Small intestine (tissue), 7 donors: ENCODE results near the gene EGF. TPM values are rescaled to one million over a fixed set of nuclear protein-coding genes. Genes with fewer than 3 reads are reported as not detected.

ENCODE experiments used
- DNase-seq, 2 donors: peaks; one replicate each; pipeline versions ENCODE4 v3.0.0 to v3.0.0-alpha.2; 2013
- FAIRE-seq: peaks from 2 replicates; lab custom pipeline; 2012; peaks lifted over from hg19 to GRCh38; lab: Jason Lieb, UNC
- H3K27ac ChIP-seq, 3 donors: one replicate each; pipeline ENCODE4 v1.5.1; 2013; ENCODE audit warnings: low read length in 2 of 3, mild to moderate bottlenecking in 2 of 3, control low read depth in 1 of 3, inconsistent platforms in 1 of 3, low read depth in 1 of 3, moderate library complexity in 1 of 3
- H3K27me3 ChIP-seq, 3 donors: one replicate each; pipeline ENCODE4 v1.6.1; 2013; ENCODE audit warnings: low read length in 3 of 3, inconsistent platforms in 1 of 3; ENCODE audit not compliant: control insufficient read depth in 3 of 3, insufficient read depth in 3 of 3
- H3K36me3 ChIP-seq, 3 donors: one replicate each; pipeline ENCODE4 v1.6.1; 2013; ENCODE audit warnings: low read length in 3 of 3, inconsistent platforms in 1 of 3, low read depth in 1 of 3, mild to moderate bottlenecking in 1 of 3, moderate library complexity in 1 of 3; ENCODE audit not compliant: control insufficient read depth in 3 of 3, insufficient read depth in 2 of 3
- H3K4me1 ChIP-seq, 3 donors: one replicate each; pipeline ENCODE4 v1.6.1; 2013; ENCODE audit warnings: low read length in 2 of 3, inconsistent platforms in 1 of 3, low read depth in 1 of 3, mild to moderate bottlenecking in 1 of 3, moderate library complexity in 1 of 3; ENCODE audit not compliant: control insufficient read depth in 3 of 3, insufficient read depth in 2 of 3
- H3K4me3 ChIP-seq, 3 donors: one replicate each; pipeline ENCODE4 v1.5.1; 2013; ENCODE audit warnings: low read length in 3 of 3, control low read depth in 1 of 3, inconsistent platforms in 1 of 3, low read depth in 1 of 3, mild to moderate bottlenecking in 1 of 3, moderate library complexity in 1 of 3
- H3K9me3 ChIP-seq, 2 donors: one replicate each; pipeline ENCODE4 v1.6.1; 2013; ENCODE audit warnings: low read depth in 1 of 2, low read length in 1 of 2; ENCODE audit not compliant: control insufficient read depth in 2 of 2, insufficient read depth in 1 of 2
- WGBS, 3 donors: extraction: QIAGEN DNeasy Blood & Tissue Kit; methylation state at CpG; one replicate each; pipeline ENCODE4 v1.1.7; 2013; 5-methylcytosine and 5-hydroxymethylcytosine counted together
- polyA plus RNA-seq, 4 donors: library from polyadenylated mRNA; stranded (reverse) in 3 of 4; unstranded in 1 of 4; fragments of 200-250 nt in 3 of 4; fragments of 120-200 nt in 1 of 4; gene quantifications; one replicate each; pipeline versions ENCODE4 v1.2.1 to v1.2.3, GENCODE V29; 2013
- donor health status: healthy with polysubstance abuse.
- donor health status: control.
- donor health status: control.
- donor health status: Bipolar disorder and iron deficiency.
- donor health status: healthy.

The EGF gene
- polyA plus RNA-seq, 4 donors, result 0.48 to 42.2 TPM; not detected in 2

DNA sequence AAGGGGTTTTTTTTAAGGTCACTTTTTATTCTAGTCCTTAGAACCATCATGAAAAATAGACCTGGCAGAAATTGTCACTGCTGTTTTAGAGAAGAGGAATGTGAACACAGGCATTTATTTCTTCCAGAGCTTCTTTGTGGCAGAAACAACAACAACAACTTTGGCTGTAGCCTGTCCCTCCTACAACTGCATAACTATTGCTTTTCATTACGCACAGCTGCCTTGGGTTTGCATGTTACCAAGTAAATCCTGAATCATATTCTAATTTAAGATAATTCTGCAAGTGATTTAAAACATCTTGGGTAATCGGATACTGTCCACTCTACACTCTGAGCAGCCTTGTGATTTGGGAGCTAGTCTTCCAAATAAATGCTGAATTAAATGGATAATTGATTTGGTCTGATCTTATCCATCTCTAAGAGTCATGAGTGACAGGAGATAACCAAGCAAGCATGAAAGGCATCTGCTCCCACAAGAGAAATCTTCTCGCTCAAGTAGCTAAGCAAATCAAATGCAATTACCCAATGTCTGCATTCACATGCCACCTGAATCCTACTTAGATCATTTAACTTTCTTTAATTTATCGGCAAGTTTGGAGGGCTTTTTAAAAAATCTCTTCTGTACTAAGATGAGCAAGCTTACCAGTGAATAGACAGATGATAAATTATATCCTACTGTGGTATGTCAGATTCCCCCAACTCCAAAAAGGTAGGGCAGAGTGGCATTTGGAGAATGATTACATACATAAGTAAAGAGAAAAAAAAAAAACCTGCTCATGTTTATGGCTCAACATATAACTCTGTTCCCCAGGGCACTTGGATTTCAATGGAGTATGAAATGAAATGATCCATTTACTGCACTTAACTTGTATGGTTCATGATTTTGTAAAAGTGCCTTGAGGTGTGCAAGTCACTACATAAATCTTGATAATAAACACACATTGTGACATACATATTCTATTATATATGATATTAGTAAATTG is 73.6 kb downstream of the EGF start:
- Histone ChIP-seq H3K36me3 (no peaks in the 10 kb centered on the region), H3K9me3 (no peaks in the 10 kb centered on the region), H3K27me3 (peaks cover 0 to 2% (median 0%) of the 10 kb centered on the region in 3 donors), H3K4me3 (no peak overlapping the region), H3K4me1 (peaks cover 0 to 6% (median 3%) of the 10 kb centered on the region in 3 donors), H3K27ac (no peak overlapping the region)
- DNase-seq (no peak), FAIRE-seq (no peak)
- WGBS, 3 donors, result 87 to 98% (median 94%) methylated on average over 4 of the region's 4 CpGs

DNA sequence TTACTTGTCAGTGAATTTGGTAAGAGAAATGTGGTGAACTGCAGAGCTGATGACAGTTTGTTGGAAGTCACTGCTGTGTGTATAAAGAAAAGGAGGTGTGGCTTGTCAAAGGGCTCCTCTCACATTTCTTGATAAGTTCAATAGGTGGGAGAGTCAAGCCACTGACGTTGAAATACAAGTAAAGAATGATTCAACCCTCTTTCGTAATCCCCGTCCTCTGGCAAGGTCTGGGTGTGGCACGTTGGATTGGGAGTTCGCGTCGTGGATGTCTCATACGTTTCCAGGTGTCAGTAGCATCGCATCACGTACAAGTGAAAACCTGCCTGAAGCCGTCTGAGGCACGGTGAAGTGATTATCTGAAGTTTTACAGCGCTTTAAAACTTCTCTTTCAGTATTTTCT is 76.4 kb downstream of the EGF start:
- Histone ChIP-seq H3K27ac (no peak overlapping the region), H3K36me3 (no peaks in the 10 kb centered on the region), H3K4me3 (no peak overlapping the region), H3K4me1 (peaks cover 0 to 6% (median 3%) of the 10 kb centered on the region in 3 donors), H3K27me3 (peaks cover 0 to 3% (median 0%) of the 10 kb centered on the region in 3 donors), H3K9me3 (no peaks in the 10 kb centered on the region)
- DNase-seq, result peak; percentile 71 to 78
- FAIRE-seq, result no peak
- 17 to 71% (median 46%) methylated on average over 13 of the region's 13 CpGs for WGBS, 3 donors

DNA sequence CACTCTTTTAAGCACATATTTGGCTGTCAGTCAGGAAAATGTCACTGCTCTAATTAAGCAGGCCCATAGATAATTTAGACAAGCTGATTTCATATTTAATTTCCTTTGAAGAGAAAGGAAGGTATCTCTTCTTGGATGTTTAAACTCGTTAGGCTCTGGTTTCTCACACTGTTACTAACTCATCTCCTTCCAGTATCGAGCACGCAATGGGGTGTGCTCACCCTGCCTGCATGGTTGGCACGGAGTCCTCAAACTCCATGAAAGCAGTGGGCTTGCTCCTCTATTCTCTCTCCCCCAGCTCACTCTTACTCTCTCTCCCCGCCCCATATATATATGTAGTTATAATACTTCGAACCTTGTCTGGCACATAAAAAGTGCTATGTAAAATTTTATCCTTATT is 76.9 kb downstream of the EGF start:
- WGBS, 3 donors, result 80 to 87% (median 86%) methylated on average over 6 of the region's 6 CpGs
- Histone ChIP-seq H3K9me3 (no peaks in the 10 kb centered on the region), H3K27me3 (peaks cover 0 to 3% (median 0%) of the 10 kb centered on the region in 3 donors), H3K36me3 (no peaks in the 10 kb centered on the region), H3K27ac (no peak overlapping the region), H3K4me3 (no peak overlapping the region), H3K4me1 (peaks cover 0 to 6% (median 3%) of the 10 kb centered on the region in 3 donors)
- no peak for FAIRE-seq
- no peak for DNase-seq

DNA sequence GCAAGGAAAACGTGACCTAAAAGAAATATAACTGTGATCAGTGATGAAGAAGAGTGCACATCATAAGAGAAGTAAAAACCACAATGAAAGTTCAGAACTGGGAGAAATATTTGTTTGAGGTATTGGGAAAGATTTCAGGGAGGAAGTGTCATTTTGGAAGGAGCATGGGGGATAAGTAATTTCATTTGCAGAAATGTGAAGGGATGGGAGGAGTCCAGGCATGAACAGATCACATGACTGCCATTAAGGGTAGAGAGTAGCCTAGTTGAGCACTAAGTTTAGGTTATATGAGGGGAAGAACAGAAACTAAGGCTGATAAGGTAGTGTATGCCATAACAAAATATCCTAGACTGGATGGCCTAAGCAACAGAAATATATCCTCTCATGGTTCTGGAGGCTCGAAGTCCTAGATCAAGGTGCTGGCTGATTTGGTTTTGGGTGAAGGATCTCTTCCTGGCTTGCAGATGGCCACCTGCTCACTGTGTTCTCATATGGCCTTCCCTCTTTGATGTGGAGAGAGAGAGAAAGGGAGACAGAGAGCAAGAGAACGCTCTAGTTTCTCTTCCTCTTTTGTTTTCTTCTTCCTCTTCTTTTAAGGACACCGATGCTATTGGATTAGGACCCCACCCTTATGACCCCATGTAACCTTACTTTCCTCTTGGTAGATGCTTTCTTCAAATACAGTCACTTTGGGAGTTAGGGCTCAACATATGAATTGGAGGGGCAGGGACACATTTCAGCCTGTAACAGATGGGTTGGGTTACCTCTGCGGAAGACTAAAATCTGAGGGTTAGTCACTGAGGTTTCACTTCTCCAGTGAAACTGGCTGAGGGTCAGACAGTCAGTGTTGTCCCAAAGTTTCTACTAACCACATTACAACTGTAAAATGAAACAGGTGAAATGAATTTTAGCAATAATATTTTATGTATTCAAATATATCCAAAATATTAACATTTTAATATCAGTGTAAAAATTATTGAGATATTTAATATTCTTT is 77.9 kb downstream of the EGF start:
- FAIRE-seq (no peak), DNase-seq (no peak)
- 75 to 86% (median 80%) methylated on average over 5 of the region's 5 CpGs for WGBS, 3 donors
- Histone ChIP-seq H3K36me3 (no peaks in the 10 kb centered on the region), H3K9me3 (no peaks in the 10 kb centered on the region), H3K27ac (no peak overlapping the region), H3K4me3 (no peak overlapping the region), H3K27me3 (peaks cover 0 to 3% (median 0%) of the 10 kb centered on the region in 3 donors), H3K4me1 (peaks cover 0 to 6% (median 3%) of the 10 kb centered on the region in 3 donors)

DNA sequence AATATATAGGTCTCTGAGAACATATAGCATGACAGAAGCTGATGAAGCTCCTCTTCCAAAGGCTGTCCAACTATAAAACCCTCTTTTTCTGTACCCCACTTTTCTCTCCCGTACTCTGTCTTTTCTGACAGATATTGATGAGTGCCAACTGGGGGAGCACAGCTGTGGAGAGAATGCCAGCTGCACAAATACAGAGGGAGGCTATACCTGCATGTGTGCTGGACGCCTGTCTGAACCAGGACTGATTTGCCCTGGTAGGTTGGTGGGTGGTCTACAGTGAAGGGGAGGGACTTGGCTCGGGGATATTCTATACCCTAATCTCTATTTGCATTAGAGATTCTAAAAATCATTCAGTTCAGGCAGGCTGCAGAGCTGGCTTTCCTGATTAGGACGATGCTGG is 80.4 kb downstream of the EGF start:
- no peaks in the 10 kb centered on the region for H3K36me3 ChIP-seq
- H3K27ac ChIP-seq, result no peak overlapping the region
- no peak for DNase-seq
- peaks cover 0 to 3% (median 0%) of the 10 kb centered on the region in 3 donors for H3K27me3 ChIP-seq
- FAIRE-seq, result no peak
- peaks cover 0 to 6% (median 3%) of the 10 kb centered on the region in 3 donors for H3K4me1 ChIP-seq
- H3K4me3 ChIP-seq, result no peak overlapping the region
- H3K9me3 ChIP-seq, result no peaks in the 10 kb centered on the region
- WGBS, 3 donors, result 54 to 66% (median 61%) methylated on average over 4 of the region's 4 CpGs

DNA sequence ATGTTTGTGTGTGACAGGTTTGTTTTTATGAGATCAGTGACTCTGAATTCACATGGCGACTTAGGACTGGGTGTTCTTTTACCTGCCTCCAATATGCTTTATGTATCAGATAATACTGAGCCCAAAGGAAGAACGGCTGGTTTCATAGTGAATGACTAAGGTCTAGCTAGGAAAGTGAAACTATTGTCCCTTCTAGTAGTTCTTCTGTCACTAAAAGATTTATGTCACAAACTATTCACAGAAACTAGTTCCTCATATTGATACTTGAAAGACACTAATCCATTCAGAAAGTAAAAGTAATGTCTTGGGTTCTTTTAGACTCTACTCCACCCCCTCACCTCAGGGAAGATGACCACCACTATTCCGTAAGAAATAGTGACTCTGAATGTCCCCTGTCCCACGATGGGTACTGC is 81.7 kb downstream of the EGF start:
- 31 to 53% (median 33%) methylated on average over 4 of the region's 4 CpGs for WGBS, 3 donors
- Histone ChIP-seq H3K4me3 (no peak overlapping the region), H3K36me3 (no peaks in the 10 kb centered on the region), H3K9me3 (no peaks in the 10 kb centered on the region), H3K27ac (no peak overlapping the region), H3K4me1 (no peaks in the 10 kb centered on the region), H3K27me3 (peaks cover 0 to 2% (median 0%) of the 10 kb centered on the region in 3 donors)
- DNase-seq, result peak in 1 of 2 donors; percentile 40
- FAIRE-seq, result no peak

DNA sequence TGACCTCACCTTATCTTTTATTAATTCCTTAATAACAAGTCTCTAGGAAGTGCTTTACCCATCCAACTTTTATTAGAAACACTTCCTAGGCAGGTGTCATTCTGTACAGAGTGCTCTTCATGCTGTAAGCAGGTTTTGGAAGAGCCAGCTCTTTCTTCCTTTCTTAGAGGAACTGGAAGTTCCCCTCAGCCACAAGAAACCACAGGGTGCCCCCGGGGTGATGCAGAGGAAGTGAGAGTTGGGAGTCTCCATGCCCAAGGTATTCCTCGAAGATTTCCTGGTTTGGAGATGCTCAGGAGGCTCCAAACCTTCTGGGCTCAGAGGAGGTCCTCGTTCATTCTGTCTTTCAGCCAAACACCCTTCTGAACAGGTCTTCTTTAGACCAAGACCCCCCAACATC is 83.8 kb downstream of the EGF start:
- 41 to 52% (median 50%) methylated on average over 3 of the region's 3 CpGs for WGBS, 3 donors
- H3K4me1 ChIP-seq, result no peaks in the 10 kb centered on the region
- H3K4me3 ChIP-seq, result no peak overlapping the region
- H3K36me3 ChIP-seq, result no peaks in the 10 kb centered on the region
- H3K27me3 ChIP-seq, result peaks cover 0 to 2% (median 0%) of the 10 kb centered on the region in 3 donors
- DNase-seq (no peak), FAIRE-seq (no peak)
- H3K27ac ChIP-seq, result no peak overlapping the region
- no peaks in the 10 kb centered on the region for H3K9me3 ChIP-seq
